Central memory CD4-positive, alpha-beta T cell (primary cell): ENCODE data around the gene PAQR5.
"Not testable (repeated sequence)": the region's sequence is repeated elsewhere in the genome, so short reads cannot be mapped to it uniquely, and the experiment has no call there.

Source experiments
- DNase-seq: peaks from one replicate; pipeline ENCODE4 v3.0.0; 2022

Gene PAQR5

DNA sequence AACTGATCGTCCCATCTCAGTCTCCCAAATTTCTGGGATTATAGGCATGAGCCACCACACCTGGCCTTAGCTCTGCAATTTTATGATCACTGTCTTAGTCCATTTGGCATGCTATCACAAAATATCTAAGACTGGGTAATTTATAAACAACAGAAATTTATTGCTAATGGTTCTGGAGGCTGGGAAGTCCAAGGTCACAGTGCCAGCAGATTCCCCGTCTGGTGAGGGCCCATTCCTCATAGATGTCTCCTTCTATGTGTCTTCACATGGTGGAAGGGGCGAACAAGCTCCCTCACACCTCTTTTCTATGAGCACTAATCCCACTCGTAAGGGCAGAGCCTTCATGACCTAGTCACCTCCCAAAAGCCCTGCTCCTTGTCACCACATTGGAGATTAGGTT, 60.1 kb downstream of the PAQR5 start:
- DNase-seq, result no peak

DNA sequence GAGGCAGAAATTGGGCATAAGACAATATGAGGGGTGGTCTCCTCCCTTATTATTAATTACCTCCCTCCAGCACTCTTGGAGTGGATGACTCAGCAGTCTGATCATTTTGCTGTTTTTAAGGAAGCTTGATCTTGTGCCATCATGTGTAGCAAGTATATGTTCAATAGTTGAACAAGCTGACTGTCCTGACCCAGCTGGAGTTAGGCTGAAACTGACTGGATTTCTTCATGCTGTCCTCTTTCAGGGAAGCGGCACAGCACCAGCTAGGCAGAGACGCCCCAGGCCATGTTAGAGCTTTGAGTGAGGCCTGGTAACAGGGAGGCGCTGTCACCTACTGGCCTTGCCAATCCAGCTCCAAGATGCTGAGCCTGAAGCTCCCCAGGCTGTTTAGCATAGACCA, 61.0 kb downstream of the PAQR5 start:
- DNase-seq, result no peak

GRCh38 chr15:69360642-69361041, 61.9 kb downstream of the PAQR5 start:
- DNase-seq, result no peak

- DNase-seq, result no peak
Observed at GRCh38 chr15:69367236-69367635, 68.5 kb downstream of the PAQR5 start.

DNA sequence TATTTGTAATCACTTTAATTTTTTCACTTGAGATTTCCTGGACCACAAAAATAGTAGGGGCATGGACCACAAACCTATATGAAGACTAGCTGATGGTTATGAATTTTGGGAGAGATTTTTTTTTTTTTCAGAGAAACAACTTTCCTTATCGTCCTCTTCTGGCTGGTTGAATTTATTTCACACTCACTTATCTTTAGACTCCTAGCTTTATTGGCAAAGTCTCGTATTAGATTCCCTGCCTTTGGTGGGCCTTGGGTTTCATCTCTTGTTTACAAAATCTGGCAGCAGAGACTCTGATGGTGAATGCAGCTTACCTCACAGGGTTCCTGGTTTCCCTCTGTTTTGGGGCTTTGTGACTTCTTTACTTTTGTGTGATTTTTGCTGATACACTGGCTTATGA, 70.9 kb downstream of the PAQR5 start:
- no peak for DNase-seq

GRCh38 chr15:69373406-69373805, 74.7 kb downstream of the PAQR5 start:
- no peak for DNase-seq

- no peak for DNase-seq
Observed at GRCh38 chr15:69375151-69375790, 76.6 kb downstream of the PAQR5 start.

GRCh38 chr15:69377216-69377970, 78.7 kb downstream of the PAQR5 start:
- no peak for DNase-seq

- DNase-seq, result no peak
Observed at GRCh38 chr15:69380100-69380725, 81.5 kb downstream of the PAQR5 start.

DNA sequence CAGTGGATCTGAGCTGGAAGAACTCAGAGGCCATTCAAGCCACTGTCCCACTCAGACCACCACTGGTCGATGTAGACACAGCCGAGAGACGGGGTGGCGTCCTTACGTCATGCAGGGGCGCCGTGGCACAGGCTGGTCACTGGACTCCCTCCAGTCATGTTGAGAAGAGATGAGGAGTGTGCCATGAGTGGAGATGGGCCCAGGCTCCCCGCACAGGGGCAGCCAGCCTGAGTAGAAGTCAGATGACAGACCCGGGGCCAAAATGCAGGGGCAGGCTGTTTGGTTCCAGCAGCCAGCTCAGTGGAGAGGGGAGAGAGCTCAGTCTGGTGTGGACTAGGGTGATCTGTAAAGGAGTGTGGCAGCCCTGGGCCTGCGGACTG, 82.0 kb downstream of the PAQR5 start:
- no peak for DNase-seq

DNA sequence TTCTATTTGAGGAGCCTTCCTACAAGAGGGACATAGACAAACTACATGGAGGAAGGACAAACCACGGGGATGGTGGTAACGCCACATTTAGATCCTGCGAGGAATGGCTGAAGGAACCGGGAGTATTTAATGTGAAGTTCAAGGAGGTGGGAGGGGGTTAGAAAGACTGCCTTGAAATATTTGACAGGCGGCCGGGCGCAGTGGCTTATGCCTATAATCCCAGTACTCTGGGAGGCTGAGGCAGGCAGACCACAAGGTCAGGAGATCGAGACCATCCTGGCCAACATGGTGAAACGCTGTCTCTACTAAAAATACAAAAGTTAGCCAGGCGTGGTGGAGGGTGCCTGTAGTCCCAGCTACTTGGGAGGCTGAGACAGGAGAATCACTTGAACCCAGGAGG, 83.5 kb downstream of the PAQR5 start:
- DNase-seq, result not testable (repeated sequence)

DNA sequence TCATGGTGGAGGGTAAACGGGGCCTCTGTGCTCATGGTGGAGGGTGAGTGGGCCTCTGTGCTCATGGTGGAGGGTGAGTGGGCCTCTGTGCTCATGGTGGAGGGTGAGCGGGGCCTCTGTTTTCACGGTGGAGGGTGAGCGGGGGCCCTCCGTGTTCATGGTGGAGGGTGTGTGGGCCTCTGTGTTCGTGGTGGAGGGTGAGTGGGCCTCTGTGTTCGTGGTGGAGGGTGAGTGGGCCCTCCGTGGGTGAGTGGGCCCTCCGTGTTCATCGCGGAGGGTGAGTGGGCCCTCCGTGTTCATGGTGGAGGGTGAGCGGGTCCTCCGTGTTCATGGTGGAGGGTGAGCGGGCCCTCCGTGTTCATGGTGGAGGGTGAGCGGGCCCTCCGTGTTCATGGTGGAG, 85.4 kb downstream of the PAQR5 start:
- not testable (repeated sequence) for DNase-seq

- DNase-seq, result no peak
Observed at GRCh38 chr15:69384626-69385598, 86.2 kb downstream of the PAQR5 start.

DNA sequence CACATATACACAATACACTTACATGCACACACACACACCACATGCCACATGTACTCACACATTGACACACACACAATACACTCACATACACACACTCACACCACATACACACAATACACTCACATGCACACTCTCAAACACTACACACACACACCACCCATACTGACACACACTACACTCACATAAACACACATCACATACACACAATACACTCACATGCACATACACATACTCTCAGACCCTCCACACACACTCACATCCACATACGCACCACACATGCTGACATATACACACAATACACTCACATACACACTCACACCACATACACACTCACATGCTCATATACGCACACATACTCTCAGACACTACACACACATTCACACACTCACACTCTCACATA, 87.1 kb downstream of the PAQR5 start:
- no peak for DNase-seq

DNA sequence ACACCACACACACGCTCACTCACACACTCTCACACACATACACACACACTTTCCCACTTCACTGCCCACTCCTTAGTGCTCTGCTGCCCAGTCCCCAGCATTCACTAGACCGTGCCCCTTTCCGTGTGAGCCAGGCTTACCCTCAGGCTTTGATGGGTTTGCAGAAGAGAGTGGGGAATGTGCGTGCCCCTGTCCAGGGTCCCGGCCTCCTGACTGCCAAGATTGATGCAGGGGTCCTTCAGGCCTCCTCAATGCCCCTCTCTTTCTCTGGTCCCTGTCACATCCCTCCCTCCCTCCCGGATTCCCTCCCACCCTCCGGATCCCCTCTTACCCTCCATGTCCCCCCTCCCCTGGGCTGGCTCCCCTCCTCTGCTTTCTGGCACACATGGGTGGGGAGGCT, 87.6 kb downstream of the PAQR5 start:
- no peak for DNase-seq

- DNase-seq, result no peak
Observed at GRCh38 chr15:69388260-69388705, 89.6 kb downstream of the PAQR5 start.

DNA sequence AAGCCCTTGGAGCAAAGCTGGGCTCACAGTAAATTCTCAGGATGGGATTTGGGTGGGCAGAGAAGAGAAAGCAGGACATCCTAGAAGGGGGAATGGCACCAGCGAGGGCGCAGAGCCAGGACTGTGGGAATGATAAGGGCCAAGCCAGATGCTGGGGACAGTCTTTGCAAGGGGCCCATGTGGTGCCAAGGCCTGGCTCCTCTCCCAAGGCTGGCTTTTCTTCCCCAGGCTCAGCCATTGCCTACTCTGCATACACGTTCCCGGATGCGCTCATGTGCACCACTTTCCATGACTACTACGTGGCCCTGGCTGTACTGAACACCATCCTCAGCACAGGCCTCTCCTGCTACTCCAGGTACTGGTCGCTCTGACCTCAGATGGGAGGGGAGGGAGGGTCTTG, 90.7 kb downstream of the PAQR5 start:
- no peak for DNase-seq

DNA sequence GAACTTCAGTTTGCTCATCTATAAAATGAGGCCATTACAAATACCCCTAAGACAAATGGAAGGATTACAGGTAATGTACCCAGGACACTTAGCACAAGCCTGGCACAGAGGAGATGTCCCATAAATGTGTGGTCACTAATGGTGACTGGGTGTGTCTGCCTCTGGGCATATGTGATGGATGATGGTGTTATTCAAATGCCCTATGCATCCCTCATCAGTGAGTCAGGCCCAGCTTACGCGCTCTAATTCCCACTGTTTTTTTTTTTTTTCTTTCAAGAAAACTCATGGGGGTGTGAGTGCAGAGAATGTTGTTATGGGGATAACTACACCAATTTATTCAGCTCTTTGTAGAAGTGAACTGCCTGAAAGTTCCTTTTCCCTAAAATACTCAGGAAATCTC, 91.9 kb downstream of the PAQR5 start:
- no peak for DNase-seq

DNA sequence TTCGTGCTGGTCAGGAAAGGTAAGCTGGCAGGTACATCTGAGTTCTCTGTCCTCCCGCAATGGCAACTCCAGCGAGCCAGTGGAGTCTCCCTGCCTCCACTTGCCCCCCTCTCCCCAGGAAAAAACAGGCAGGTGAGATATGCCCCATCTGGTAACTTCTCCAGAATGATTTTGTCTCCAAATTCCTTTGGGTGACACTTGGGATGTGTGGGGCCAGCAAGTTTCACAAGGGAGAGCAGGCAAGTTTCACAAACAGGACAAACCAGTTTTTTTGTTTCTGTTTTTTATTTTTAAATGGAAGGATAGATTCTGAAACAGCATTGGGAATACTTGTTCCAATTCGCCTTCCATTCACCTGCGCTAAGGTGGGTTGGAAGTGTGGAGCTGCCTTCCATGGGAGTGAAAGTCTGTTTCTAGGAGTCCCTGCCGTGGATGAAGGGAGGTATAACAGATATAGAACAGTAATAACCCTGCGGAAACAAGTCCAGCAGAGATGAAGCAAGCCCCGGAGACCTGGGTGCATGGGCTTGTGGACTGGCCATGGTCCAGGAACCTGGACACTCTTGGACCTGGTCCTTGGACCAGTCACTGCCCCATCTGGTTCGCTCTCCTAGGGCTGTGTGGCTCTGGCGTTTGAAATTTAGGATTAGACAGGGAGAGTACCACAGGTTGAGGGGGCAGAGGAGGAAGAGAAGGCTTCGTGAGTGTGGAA, 92.5 kb downstream of the PAQR5 start:
- no peak for DNase-seq

DNA sequence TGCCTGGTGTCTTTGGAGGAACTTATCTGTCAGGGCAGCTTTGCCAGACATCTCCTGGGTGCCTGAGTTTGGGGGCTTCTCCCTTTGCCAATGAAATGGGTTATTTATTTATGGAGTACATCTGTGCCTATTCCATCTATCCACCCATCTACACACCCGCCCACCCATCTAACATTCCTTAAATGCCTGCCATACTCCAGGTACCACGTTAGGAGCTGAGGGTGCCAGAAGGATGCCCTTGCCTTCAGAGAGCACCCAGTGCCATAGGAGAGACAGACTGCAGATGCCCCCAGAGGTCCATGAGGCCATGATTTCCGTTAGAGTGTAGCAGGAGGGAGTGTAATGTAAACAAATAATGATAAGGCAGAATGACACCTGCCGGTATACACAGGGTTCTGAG, 93.6 kb downstream of the PAQR5 start:
- DNase-seq, result no peak

DNA sequence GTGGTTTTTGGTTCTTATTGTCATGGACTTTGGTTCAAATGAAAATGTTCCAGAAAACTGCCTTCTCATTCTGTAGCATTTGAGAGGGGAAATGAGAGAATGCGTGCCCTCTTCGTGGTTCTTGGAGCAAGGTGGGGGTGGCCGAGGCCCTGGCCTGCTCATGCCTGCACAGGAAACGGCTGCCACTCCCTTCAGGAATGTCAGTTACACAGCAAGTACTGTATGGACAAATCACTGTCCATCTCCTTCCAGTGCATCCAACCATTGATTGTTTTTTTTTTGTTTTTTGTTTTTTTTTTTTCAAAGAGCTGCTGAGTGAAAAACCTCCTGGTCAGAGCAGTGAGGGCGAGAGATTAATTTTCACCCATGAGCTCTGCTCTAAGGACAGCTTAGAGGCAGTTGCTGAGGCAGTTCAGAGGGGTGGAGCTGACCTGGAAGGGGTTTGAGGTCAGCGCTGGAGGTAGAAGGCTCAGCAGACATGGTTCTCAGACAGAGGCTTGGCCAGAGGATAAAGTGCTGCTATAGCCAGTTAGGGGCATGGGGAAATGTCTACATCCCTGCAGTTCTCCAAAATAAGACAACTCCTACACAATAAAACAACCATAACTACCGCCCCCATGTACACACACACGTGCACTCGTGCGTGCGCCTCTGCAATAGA, 95.2 kb downstream of the PAQR5 start:
- no peak for DNase-seq
